Thyroid gland (tissue), 4 donors: Measurements from ENCODE around the gene MFAP4.

ENCODE experiments used
- CTCF ChIP-seq, 6 experiments: fragments of 200-600 bp in 3 of 6; fragments of 450-650 bp in 3 of 6; sonication (generic) in 3 of 6; IDR thresholded peaks; one replicate each; pipeline ENCODE4 v1.5.1; 2016 to 2019; ENCODE audit warnings: antibody characterized with exemption in 6 of 6, mild to moderate bottlenecking in 2 of 6, inconsistent platforms in 1 of 6, moderate library complexity in 1 of 6
- POLR2A ChIP-seq, 2 donors: fragments of 450-650 bp; IDR thresholded peaks; one replicate each; pipeline ENCODE4 v1.6.1; 2017; ENCODE audit warnings: antibody characterized with exemption in 2 of 2, mild to moderate bottlenecking in 2 of 2, moderate library complexity in 1 of 2

- no peak for TF ChIP-seq POLR2A (IDR thresholded peaks at IDR 0.05)
- TF ChIP-seq CTCF (IDR thresholded peaks at IDR 0.05), result no peak
These were observed 26.2 kb downstream of the MFAP4 start for GRCh38 chr17:19360772-19361171.
